H1 (cell line): ENCODE measurements around the gene POMT2. TPM values are rescaled to one million over a fixed set of nuclear protein-coding genes. Genes with fewer than 3 reads are reported as not detected.
"Not testable (repeated sequence)": the region's sequence is repeated elsewhere in the genome, so short reads cannot be mapped to it uniquely, and the experiment has no call there.

ENCODE experiments used
- CTCF ChIA-PET: fragments of 300-600 bp; sonication (Branson Sonifier 250); formaldehyde crosslinking; loops from one replicate; lab custom pipeline; 2021; ENCODE audit not compliant: partially characterized antibody; lab: Charles Lee
- POLR2A ChIA-PET: fragments of 300-600 bp; sonication (Branson Sonifier 250); formaldehyde crosslinking; loops from one replicate; lab custom pipeline; 2021; ENCODE audit warnings: inconsistent platforms; ENCODE audit not compliant: partially characterized antibody; lab: Charles Lee
- DNase-seq, 2 experiments: peaks; one replicate each; pipeline versions ENCODE4 v3.0.0 to v3.0.0-alpha.2; 2010 to 2022; ENCODE audit warnings: low spot score in 2 of 2, low read depth in 1 of 2, mixed read lengths in 1 of 2
- FAIRE-seq: peaks from 2 replicates; lab custom pipeline; 2011; peaks lifted over from hg19 to GRCh38; lab: Jason Lieb, UNC
- H2AFZ ChIP-seq: 2 replicates; pipeline ENCODE4 v1.8.1; 2012; ENCODE audit warnings: low read length, inconsistent platforms
- H2AK5ac ChIP-seq: 2 replicates; pipeline ENCODE4 v1.6.1; 2013; ENCODE audit warnings: low read depth, low read length
- H2BK120ac ChIP-seq: replicated peaks from 2 replicates; pipeline ENCODE3; 2013; ENCODE audit warnings: low read depth, low read length, inconsistent platforms
- H2BK12ac ChIP-seq: 2 replicates; pipeline ENCODE4 v1.6.1; 2013; ENCODE audit warnings: low read depth, low read length
- H2BK15ac ChIP-seq: 2 replicates; pipeline ENCODE4 v1.6.1; 2013; ENCODE audit warnings: low read length
- H2BK20ac ChIP-seq: 2 replicates; pipeline ENCODE4 v1.6.1; 2013; ENCODE audit warnings: low read length
- H2BK5ac ChIP-seq: 2 replicates; pipeline ENCODE4 v1.6.1; 2013; ENCODE audit warnings: low read depth, low read length
- H3K14ac ChIP-seq: 2 replicates; pipeline ENCODE4 v1.6.1; 2013; ENCODE audit warnings: inconsistent platforms; ENCODE audit not compliant: insufficient read length
- H3K18ac ChIP-seq: 2 replicates; pipeline ENCODE4 v1.6.1; 2013; ENCODE audit warnings: low read length; ENCODE audit errors: extremely low read depth
- H3K23ac ChIP-seq: 2 replicates; pipeline ENCODE4 v1.6.1; 2013; ENCODE audit warnings: inconsistent platforms; ENCODE audit not compliant: insufficient read length
- H3K23me2 ChIP-seq: 2 replicates; pipeline ENCODE4 v1.6.1; 2013; ENCODE audit warnings: low read depth, low read length
- H3K27ac ChIP-seq: 2 replicates; pipeline ENCODE4 v1.6.1; 2011; ENCODE audit warnings: low read depth, low read length, inconsistent platforms
- H3K27me3 ChIP-seq, 4 experiments: replicated peaks in 1 of 4; 1 replicate in 1 of 4; 2 replicates in 3 of 4; pipeline versions ENCODE4 v1.6.1 to v1.8.1; 2011 to 2013; ENCODE audit warnings: low read length in 3 of 4, mild to moderate bottlenecking in 3 of 4, inconsistent platforms in 2 of 4, mixed read lengths in 2 of 4, moderate library complexity in 1 of 4; ENCODE audit not compliant: control insufficient read depth in 3 of 4, insufficient read depth in 3 of 4; ENCODE audit errors: extremely low read depth in 1 of 4
- H3K36me3 ChIP-seq, 4 experiments: 2 replicates each; pipeline versions ENCODE4 v1.6.1 to v1.8.1; 2011 to 2013; ENCODE audit warnings: mild to moderate bottlenecking in 4 of 4, low read length in 3 of 4, moderate library complexity in 2 of 4, control low read depth in 1 of 4, inconsistent platforms in 1 of 4; ENCODE audit not compliant: insufficient read depth in 4 of 4, control insufficient read depth in 2 of 4
- H3K4ac ChIP-seq: replicated peaks from 2 replicates; pipeline ENCODE3; 2013; ENCODE audit warnings: low read length, low read depth, mixed read lengths, inconsistent platforms; ENCODE audit not compliant: insufficient read length
- H3K4me1 ChIP-seq, 4 experiments: replicated peaks in 1 of 4; 1 replicate in 1 of 4; 2 replicates in 3 of 4; pipeline versions ENCODE4 v1.6.1 to v1.8.1; 2011 to 2013; ENCODE audit warnings: low read length in 3 of 4, inconsistent platforms in 2 of 4, mixed read lengths in 1 of 4; ENCODE audit not compliant: insufficient read depth in 4 of 4, control insufficient read depth in 3 of 4
- H3K4me2 ChIP-seq, 2 experiments: 2 replicates each; pipeline versions ENCODE4 v1.6.1 to v1.8.1; 2011 to 2013; ENCODE audit warnings: low read depth in 2 of 2, low read length in 2 of 2, control low read depth in 1 of 2, inconsistent platforms in 1 of 2, mild to moderate bottlenecking in 1 of 2; ENCODE audit not compliant: insufficient read depth in 1 of 2
- H3K4me3 ChIP-seq, 4 experiments: fragments of 200-600, 300-600 bp in 1 of 4; sonication (generic), shearing (Covaris generic), sonication (Bioruptor Twin) in 1 of 4; 2 replicates each; pipeline versions ENCODE4 v1.5.1 to v1.8.1; 2011 to 2016; ENCODE audit warnings: low read length in 4 of 4, low read depth in 3 of 4, control low read depth in 2 of 4, inconsistent platforms in 2 of 4, mild to moderate bottlenecking in 2 of 4, mixed read lengths in 1 of 4, moderate library complexity in 1 of 4; ENCODE audit not compliant: insufficient read depth in 2 of 4; ENCODE audit errors: extremely low read depth in 1 of 4
- H3K56ac ChIP-seq: replicated peaks from 2 replicates; pipeline ENCODE3; 2013; ENCODE audit warnings: low read depth, mild to moderate bottlenecking, mixed read lengths, low read length, inconsistent platforms; ENCODE audit not compliant: insufficient read length
- H3K79me1 ChIP-seq: 2 replicates; pipeline ENCODE4 v1.6.1; 2013; ENCODE audit warnings: low read depth, low read length, control low read depth
- H3K79me2 ChIP-seq, 2 experiments: 2 replicates each; pipeline versions ENCODE4 v1.6.1 to v1.8.1; 2012 to 2013; ENCODE audit warnings: low read length in 2 of 2, mild to moderate bottlenecking in 2 of 2, inconsistent platforms in 1 of 2; ENCODE audit not compliant: insufficient read depth in 2 of 2, control insufficient read depth in 1 of 2
- H3K9ac ChIP-seq, 4 experiments: replicated peaks in 1 of 4; 1 replicate in 1 of 4; 2 replicates in 3 of 4; pipeline versions ENCODE4 v1.6.1 to v1.8.1; 2011 to 2013; ENCODE audit warnings: low read depth in 3 of 4, low read length in 3 of 4, control low read depth in 2 of 4, mild to moderate bottlenecking in 2 of 4, moderate library complexity in 2 of 4, inconsistent platforms in 1 of 4; ENCODE audit errors: extremely low read depth in 1 of 4
- H3K9me3 ChIP-seq, 2 experiments: 2 replicates each; pipeline versions ENCODE4 v1.6.1 to v1.8.1; 2012 to 2013; ENCODE audit warnings: mild to moderate bottlenecking in 2 of 2, moderate library complexity in 2 of 2, control low read depth in 1 of 2, inconsistent platforms in 1 of 2, low read depth in 1 of 2, low read length in 1 of 2, mixed read lengths in 1 of 2; ENCODE audit not compliant: insufficient read depth in 2 of 2
- H4K20me1 ChIP-seq, 2 experiments: replicated peaks in 1 of 2; 2 replicates each; pipeline versions ENCODE3 to v1.8.1; 2011 to 2013; ENCODE audit warnings: inconsistent platforms in 2 of 2, low read length in 2 of 2, mild to moderate bottlenecking in 1 of 2; ENCODE audit not compliant: insufficient read depth in 2 of 2, control insufficient read depth in 1 of 2
- H4K5ac ChIP-seq: 2 replicates; pipeline ENCODE4 v1.6.1; 2013; ENCODE audit warnings: low read length, low read depth, mixed read lengths, inconsistent platforms; ENCODE audit not compliant: insufficient read length
- H4K8ac ChIP-seq: 2 replicates; pipeline ENCODE4 v1.8.0; 2013; ENCODE audit warnings: mild to moderate bottlenecking, moderate library complexity, low read length, inconsistent platforms; ENCODE audit not compliant: insufficient read depth; ENCODE audit errors: extremely low read depth
- H4K91ac ChIP-seq: replicated peaks from 2 replicates; pipeline ENCODE3; 2013; ENCODE audit warnings: low read length, mixed read lengths, inconsistent platforms; ENCODE audit not compliant: insufficient read length
- WGBS, 2 experiments: shearing (Covaris generic) in 1 of 2; methylation state at CpG; one replicate each; pipeline versions ENCODE4 v1.1.6 to v1.1.7; 2013 to 2015; ENCODE audit warnings: low lambda C conversion rate in 2 of 2, mixed read lengths in 2 of 2, inconsistent platforms in 1 of 2, low coverage in 1 of 2, missing lambda C conversion rate in 1 of 2; ENCODE audit not compliant: insufficient replicate concordance in 2 of 2, insufficient coverage in 1 of 2, insufficient read length in 1 of 2; ENCODE audit errors: extremely low coverage in 1 of 2, missing lambda C conversion rate in 1 of 2; 5-methylcytosine and 5-hydroxymethylcytosine counted together
- polyA plus RNA-seq, 7 experiments: library from polyadenylated mRNA; depleted of rRNA in 3 of 7; stranded (reverse) in 5 of 7; unstranded in 2 of 7; fragments of >200 nt in 5 of 7; fragments of 200-250 nt in 2 of 7; gene quantifications; 1 replicate in 5 of 7; 2 replicates in 1 of 7; 4 replicates in 1 of 7; pipeline versions ENCODE4 v1.2.1 to v1.2.3, GENCODE V29; 2011 to 2013; ENCODE audit warnings: missing spikeins in 2 of 7, mixed read lengths in 2 of 7
- total RNA-seq: library from RNA; stranded (reverse); fragmentation: NEBNext Ultra II Directional; extraction: Animal tissue kit (Norgen Biotek cat#: 25700); gene quantifications from 2 replicates; pipeline ENCODE4 v1.2.1, GENCODE V29; 2021

POMT2 gene
- total and polyA plus RNA-seq, 2 of the 8 experiments (the other 6 are each of a cell fraction or from before 2014, with no cell fraction given): 20.8 to 44.9 TPM

DNA sequence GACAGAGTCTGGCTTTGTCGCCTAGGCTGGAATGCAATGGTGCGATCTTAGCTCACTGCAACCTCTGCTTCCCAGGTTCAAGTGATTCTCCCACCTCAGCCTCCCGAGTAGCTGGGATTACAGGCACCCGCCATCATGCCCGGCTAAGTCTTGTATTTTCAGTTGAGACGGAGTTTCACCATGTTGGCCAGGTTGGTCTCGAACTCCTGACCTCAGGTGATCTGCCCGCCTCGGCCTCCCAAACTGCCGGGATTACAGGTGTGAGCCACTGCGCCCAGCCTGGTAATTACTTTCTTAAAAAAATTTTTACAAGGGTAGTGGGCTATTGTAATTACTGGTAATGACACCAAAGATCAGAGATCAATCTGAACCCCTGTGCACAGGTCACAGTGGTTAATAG is 1.9 kb downstream of the POMT2 start:
- not testable (repeated sequence) for H4K20me1 ChIP-seq, H2BK5ac ChIP-seq, H4K91ac ChIP-seq, H2BK12ac ChIP-seq, H3K27me3 ChIP-seq, H3K9me3 ChIP-seq, DNase-seq, H2BK15ac ChIP-seq, H3K4me2 ChIP-seq, H3K56ac ChIP-seq, H3K23me2 ChIP-seq, FAIRE-seq, H3K14ac ChIP-seq, H4K5ac ChIP-seq, H2BK120ac ChIP-seq, H3K23ac ChIP-seq, H3K4me3 ChIP-seq, H3K9ac ChIP-seq, H3K27ac ChIP-seq, H4K8ac ChIP-seq, H3K36me3 ChIP-seq, H2AFZ ChIP-seq, H2BK20ac ChIP-seq, H3K18ac ChIP-seq, H2AK5ac ChIP-seq
- WGBS, 2 experiments: 90% methylated on average over 11 of the region's 11 CpGs; no CpG with 5 or more reads in 1 of the 2 experiments
- Histone ChIP-seq H3K79me2 (peaks cover 6 to 46% of the 10 kb centered on the region in 2 experiments), H3K4me1 (peaks cover 11 to 25% (median 18%) of the 10 kb centered on the region in 4 experiments; a peak in 6 of 7 replicates), H3K4ac (peak overlapping the region; percentile 15), H3K79me1 (peaks cover 13% of the 10 kb centered on the region)
- CTCF ChIA-PET: interaction anchor here (0.6 to 2.5 kb wide), 5 partner anchors 9 to 421 kb away, joined by 4 to 10 read pairs (median 4); no protein-coding TSS in a partner anchor
- POLR2A ChIA-PET: interaction anchor here (0.7 to 1.3 kb wide), 3 partner anchors 15 to 193 kb away, joined by 3 read pairs; no protein-coding TSS in a partner anchor
